ENCODE results near the gene ECEL1. TPM values are rescaled to one million over a fixed set of nuclear protein-coding genes. Genes with fewer than 3 reads are reported as not detected.

Gene ECEL1
- total RNA-seq, 1 donor from 2014 or later = 14.9 TPM

DNA sequence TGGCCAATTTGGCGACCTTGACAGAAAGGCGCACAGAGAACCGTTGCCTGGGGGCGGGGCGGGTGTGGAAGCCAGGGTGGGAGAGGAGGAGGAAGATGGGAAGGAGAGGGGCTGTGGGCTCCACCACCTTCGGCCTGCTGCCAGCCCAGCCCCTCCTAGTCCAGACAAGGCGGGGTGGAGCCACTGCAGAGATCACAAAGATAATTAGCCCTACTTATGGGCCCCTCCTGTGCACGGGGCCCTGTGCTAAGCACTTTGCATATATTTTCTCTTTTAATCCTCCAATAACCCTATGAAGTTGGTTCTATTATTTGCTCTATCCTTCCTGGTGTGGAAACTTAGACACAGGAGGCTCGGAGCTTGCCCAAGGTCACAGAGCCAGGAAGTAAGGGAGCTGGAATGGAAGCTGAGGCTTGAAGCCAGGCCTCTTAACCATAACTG lies 13.7 kb upstream of the ECEL1 start:
- no peaks in the 10 kb centered on the region for H3K36me3 ChIP-seq
- H3K4me1 ChIP-seq = peaks cover 4 to 7% of the 10 kb centered on the region in 2 donors
- H3K27ac ChIP-seq = no peak overlapping the region
- TF ChIP-seq, protein P1, sequence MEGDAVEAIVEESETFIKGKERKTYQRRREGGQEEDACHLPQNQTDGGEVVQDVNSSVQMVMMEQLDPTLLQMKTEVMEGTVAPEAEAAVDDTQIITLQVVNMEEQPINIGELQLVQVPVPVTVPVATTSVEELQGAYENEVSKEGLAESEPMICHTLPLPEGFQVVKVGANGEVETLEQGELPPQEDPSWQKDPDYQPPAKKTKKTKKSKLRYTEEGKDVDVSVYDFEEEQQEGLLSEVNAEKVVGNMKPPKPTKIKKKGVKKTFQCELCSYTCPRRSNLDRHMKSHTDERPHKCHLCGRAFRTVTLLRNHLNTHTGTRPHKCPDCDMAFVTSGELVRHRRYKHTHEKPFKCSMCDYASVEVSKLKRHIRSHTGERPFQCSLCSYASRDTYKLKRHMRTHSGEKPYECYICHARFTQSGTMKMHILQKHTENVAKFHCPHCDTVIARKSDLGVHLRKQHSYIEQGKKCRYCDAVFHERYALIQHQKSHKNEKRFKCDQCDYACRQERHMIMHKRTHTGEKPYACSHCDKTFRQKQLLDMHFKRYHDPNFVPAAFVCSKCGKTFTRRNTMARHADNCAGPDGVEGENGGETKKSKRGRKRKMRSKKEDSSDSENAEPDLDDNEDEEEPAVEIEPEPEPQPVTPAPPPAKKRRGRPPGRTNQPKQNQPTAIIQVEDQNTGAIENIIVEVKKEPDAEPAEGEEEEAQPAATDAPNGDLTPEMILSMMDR (IDR thresholded peaks at IDR 0.05) = no peak
- no peaks in the 10 kb centered on the region for H3K27me3 ChIP-seq
- intact Hi-C loops (cut with DNase I) = no loop called here
- no peak overlapping the region for H3K4me3 ChIP-seq
- no peaks in the 10 kb centered on the region for H3K9me3 ChIP-seq
- DNase-seq (ENCODE audit: low spot score in 2 of 2) = no peak

DNA sequence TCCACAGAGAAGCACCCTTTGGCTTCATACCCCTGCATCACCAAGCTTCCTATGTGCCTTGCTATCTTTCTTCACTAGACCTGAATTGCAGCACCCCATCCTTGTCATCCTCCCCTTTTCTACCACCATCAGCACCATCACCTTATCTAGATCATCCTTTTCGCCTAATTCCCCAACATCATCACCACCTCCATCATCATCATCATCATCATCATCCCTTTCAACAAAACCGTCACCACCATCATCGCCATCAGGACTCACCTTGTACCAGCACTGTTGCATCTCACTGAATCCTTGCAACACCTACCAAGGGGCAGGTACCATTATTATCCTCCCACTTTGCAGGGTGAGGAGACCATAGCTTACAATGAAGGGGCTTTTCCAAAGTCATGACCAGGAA lies 10.8 kb upstream of the ECEL1 start:
- Histone ChIP-seq H3K4me3 (no peak overlapping the region), H3K4me1 (peaks cover 3 to 6% of the 10 kb centered on the region in 2 donors), H3K9me3 (no peaks in the 10 kb centered on the region), H3K27me3 (no peaks in the 10 kb centered on the region), H3K27ac (no peak overlapping the region), H3K36me3 (no peaks in the 10 kb centered on the region)
- intact Hi-C loops (cut with DNase I) = no loop called here
- TF ChIP-seq, protein P1 (IDR thresholded peaks at IDR 0.05) = no peak
- DNase-seq (ENCODE audit: low spot score in 2 of 2) = no peak

DNA sequence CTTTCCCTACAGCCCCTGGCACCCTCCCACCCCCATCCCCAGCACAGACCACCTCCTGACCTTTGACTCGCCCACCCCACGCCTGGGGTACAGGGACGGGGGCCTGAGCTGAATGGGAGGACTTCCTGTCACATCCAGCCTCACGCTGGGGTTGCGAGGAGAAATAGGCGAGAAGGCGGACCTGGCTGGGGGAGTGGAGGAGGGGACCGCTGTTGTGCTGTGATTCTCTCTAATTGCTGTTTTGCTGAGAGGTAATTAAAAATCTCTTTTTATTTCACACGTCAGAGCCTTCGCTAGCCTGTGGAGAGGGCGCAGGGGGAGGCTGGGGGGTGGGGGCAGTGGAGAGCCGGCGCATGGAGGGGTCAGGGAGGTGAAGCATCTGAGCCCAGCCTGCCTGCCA lies 9.7 kb upstream of the ECEL1 start:
- Histone ChIP-seq H3K4me1 (no peaks in the 10 kb centered on the region), H3K36me3 (no peaks in the 10 kb centered on the region), H3K27ac (no peak overlapping the region), H3K27me3 (no peaks in the 10 kb centered on the region), H3K9me3 (no peaks in the 10 kb centered on the region), H3K4me3 (no peak overlapping the region)
- no peak for DNase-seq (ENCODE audit: low spot score in 2 of 2)
- intact Hi-C loops (cut with DNase I) = no loop called here
- TF ChIP-seq, protein P1 (IDR thresholded peaks at IDR 0.05) = no peak

DNA sequence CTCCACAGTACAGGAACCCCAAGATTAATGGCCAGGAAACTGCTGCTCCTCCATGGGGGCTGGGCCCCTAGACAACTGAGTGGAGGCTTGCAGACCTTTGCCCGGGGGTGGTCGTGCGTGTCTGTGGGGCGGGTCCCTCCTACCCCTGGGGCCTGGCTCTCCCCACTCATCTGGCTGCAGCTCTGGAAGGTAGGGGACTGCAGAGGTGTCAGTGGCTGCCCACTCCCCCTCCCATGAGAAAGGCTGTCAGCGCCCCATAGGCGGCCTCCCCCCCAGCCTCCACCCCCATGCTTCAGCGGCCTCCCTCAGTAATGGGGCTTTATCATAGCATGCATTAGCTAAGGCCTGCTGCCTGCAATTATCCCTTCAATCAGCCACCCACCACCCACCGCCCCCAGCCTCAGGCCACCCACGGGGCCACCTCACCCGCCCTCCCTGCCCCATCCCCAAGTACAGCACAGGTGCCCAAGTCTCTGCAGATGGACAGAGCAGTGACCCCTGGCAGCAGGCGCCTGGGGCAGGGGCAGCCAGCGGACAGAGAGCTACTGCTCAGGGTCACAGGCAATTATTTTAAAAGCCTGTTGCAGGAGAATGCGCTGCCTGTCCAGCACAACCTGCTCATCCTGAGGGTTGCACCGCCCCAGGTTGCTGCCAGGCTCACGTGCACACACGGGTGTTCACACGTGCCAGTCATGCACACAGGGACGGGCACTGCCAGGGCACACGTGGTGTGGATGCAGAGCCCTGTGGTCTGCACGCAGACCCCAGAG lies 9.1 kb upstream of the ECEL1 start:
- no peaks in the 10 kb centered on the region for H3K27me3 ChIP-seq
- H3K9me3 ChIP-seq = no peaks in the 10 kb centered on the region
- no peaks in the 10 kb centered on the region for H3K36me3 ChIP-seq
- H3K27ac ChIP-seq = no peak overlapping the region
- TF ChIP-seq, protein P1 (IDR thresholded peaks at IDR 0.05) = no peak
- no peak overlapping the region for H3K4me3 ChIP-seq
- no peaks in the 10 kb centered on the region for H3K4me1 ChIP-seq
- no peak for DNase-seq (ENCODE audit: low spot score in 2 of 2)
- intact Hi-C loops (cut with DNase I) = no loop called here

DNA sequence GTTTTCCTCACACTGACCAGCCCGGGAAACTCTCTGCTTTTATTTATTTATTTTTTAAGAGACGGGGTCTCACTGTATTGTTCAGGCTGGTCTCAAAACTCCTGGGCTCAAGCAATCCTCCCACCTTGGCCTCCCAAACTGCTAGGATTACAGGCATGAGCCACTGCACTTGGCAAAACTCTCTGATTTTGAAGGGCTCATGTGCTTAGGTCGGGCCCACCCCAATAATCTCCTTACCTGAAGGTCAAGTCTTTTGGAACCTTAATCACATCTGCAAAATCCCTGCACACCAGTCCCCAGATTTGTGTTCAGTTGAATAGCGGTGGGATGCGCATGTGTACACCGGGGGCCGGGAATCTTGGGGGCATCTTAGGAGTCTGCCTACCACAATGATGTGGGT lies 7.7 kb upstream of the ECEL1 start:
- intact Hi-C loops (cut with DNase I) = no loop called here
- no peaks in the 10 kb centered on the region for H3K4me1 ChIP-seq
- H3K27me3 ChIP-seq = no peaks in the 10 kb centered on the region
- DNase-seq (ENCODE audit: low spot score in 2 of 2) = no peak
- H3K27ac ChIP-seq = no peak overlapping the region
- no peaks in the 10 kb centered on the region for H3K9me3 ChIP-seq
- TF ChIP-seq, protein P1 (IDR thresholded peaks at IDR 0.05) = no peak
- H3K36me3 ChIP-seq = no peaks in the 10 kb centered on the region
- no peak overlapping the region for H3K4me3 ChIP-seq

All from ascending aorta (tissue), 2 donors.